ENCODE results near the gene FGR.

FGR gene

DNA sequence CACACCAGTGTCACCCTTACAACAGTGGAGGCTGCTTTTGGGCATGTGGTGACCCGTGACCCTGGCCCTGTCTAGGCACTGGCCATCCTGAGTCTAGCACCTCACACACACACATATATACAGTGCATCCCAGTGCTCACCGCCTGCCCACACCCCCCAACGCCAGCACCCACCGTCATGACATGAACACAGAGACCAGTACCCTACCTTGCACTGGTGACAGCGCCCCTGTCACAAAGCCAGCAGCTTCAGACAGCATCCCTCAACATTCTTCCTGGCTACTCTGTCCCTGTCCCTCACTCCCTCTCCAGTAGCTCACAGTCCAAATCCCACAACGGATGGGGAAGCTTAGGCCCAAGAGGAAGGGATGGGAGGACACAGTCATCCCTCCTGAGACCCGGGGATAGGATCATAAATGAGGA lies 58.2 kb downstream of the FGR start:
- DNase-seq (ENCODE audit: insufficient read length, low spot score): no peak
- no peak for TF ChIP-seq POLR2A (IDR thresholded peaks at IDR 0.05; ENCODE audit: low read depth, low read length)
- no peak for TF ChIP-seq POLR2AphosphoS5 (IDR thresholded peaks at IDR 0.05; ENCODE audit: low read depth, low read length)
- no peak for TF ChIP-seq SPI1 (IDR thresholded peaks at IDR 0.05; ENCODE audit: low read depth, low read length)
- no peak for TF ChIP-seq TAF1 (IDR thresholded peaks at IDR 0.05; ENCODE audit: low read depth, low read length)
- no peak for TF ChIP-seq PAX5 (IDR thresholded peaks at IDR 0.05; ENCODE audit: insufficient read depth, low read length, severe bottlenecking)
- TF ChIP-seq POU2F2 (IDR thresholded peaks at IDR 0.05; ENCODE audit: low read depth, low read length): no peak
- FAIRE-seq: peak; percentile 65

DNA sequence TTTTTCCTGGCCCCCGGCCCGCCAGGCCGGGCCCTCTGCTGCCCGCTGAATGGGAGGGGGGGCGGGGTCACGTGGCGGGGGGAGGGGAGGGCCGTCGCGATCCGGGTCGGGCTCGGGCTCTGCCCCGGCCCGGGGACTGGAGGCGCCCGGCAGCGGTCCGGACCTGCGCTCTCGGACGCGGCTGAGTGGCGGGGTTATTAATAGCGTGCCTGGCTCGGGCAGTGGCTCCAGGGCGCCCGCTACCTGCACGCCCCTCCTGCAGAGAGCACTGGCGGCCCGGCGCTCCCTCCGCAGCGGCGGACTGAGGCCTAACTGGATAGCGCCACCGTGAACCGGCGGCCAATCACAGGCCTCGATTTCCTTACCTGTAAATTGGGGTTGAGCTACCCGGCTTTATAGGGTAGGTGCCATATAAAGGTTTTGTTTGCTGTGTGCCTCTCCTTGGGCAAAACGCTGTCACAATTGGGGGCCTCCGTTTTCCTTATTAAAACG lies 59.1 kb downstream of the FGR start:
- TF ChIP-seq POU2F2 (IDR thresholded peaks at IDR 0.05; ENCODE audit: low read depth, low read length): no peak
- TF ChIP-seq SPI1 (IDR thresholded peaks at IDR 0.05; ENCODE audit: low read depth, low read length): no peak
- TF ChIP-seq TAF1 (IDR thresholded peaks at IDR 0.05; ENCODE audit: low read depth, low read length): no peak
- TF ChIP-seq POLR2AphosphoS5 (IDR thresholded peaks at IDR 0.05; ENCODE audit: low read depth, low read length): no peak
- no peak for TF ChIP-seq POLR2A (IDR thresholded peaks at IDR 0.05; ENCODE audit: low read depth, low read length)
- no peak for TF ChIP-seq PAX5 (IDR thresholded peaks at IDR 0.05; ENCODE audit: insufficient read depth, low read length, severe bottlenecking)
- DNase-seq (ENCODE audit: insufficient read length, low spot score) (peak; percentile 72), FAIRE-seq (peak; percentile 82)

DNA sequence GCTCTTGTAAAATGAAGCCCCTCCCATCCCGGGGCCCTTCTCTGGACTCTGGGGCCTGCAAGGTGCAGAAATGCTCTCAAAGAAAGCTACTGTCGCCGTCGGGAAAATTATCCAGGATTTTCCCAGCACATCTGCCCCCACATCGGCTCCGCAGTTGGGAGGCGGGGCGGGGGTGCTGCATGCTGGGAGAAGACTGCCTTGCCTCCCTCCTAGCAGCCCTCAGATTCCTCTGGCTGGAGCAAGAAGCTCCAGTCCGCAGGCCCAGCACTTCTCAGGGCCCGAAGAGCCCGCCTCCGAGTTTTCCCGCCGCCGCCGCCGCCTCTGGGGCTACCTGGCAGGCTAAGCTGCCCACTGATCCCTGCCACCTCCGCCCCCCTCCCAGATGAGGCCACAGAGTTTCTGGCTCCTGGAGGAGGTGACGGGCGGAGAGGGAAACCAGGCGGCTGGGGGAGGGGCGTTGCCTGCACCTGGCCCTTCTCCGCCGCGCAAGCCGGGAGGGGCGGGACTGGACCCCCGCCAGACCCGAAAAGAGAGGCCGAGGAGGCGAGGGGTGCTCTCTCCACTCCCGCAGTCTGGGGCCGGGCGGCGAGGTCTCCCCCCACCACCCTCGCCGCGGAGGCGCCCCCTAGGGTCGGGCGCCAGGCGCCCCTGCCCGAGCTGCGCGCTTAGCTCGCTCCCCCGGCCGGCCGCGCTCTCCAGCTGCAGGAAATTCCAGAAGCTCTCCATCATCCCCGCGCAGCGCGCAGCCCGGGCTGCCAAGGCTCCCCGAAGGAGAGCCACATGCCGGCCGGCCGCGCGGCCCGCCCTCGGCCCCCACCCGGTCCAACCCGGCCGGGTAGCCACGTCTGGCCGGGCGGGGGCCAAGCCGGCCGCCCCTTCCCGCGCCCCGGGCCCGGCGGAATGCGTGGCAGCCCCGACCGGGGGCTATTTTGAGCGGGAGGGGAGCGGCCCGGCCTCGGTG lies 59.8 kb downstream of the FGR start:
- DNase-seq (ENCODE audit: insufficient read length, low spot score) (no peak), FAIRE-seq (no peak)
- no peak for TF ChIP-seq PAX5 (IDR thresholded peaks at IDR 0.05; ENCODE audit: insufficient read depth, low read length, severe bottlenecking)
- no peak for TF ChIP-seq POLR2A (IDR thresholded peaks at IDR 0.05; ENCODE audit: low read depth, low read length)
- no peak for TF ChIP-seq POU2F2 (IDR thresholded peaks at IDR 0.05; ENCODE audit: low read depth, low read length)
- no peak for TF ChIP-seq TAF1 (IDR thresholded peaks at IDR 0.05; ENCODE audit: low read depth, low read length)
- TF ChIP-seq SPI1 (IDR thresholded peaks at IDR 0.05; ENCODE audit: low read depth, low read length): no peak
- no peak for TF ChIP-seq POLR2AphosphoS5 (IDR thresholded peaks at IDR 0.05; ENCODE audit: low read depth, low read length)

DNA sequence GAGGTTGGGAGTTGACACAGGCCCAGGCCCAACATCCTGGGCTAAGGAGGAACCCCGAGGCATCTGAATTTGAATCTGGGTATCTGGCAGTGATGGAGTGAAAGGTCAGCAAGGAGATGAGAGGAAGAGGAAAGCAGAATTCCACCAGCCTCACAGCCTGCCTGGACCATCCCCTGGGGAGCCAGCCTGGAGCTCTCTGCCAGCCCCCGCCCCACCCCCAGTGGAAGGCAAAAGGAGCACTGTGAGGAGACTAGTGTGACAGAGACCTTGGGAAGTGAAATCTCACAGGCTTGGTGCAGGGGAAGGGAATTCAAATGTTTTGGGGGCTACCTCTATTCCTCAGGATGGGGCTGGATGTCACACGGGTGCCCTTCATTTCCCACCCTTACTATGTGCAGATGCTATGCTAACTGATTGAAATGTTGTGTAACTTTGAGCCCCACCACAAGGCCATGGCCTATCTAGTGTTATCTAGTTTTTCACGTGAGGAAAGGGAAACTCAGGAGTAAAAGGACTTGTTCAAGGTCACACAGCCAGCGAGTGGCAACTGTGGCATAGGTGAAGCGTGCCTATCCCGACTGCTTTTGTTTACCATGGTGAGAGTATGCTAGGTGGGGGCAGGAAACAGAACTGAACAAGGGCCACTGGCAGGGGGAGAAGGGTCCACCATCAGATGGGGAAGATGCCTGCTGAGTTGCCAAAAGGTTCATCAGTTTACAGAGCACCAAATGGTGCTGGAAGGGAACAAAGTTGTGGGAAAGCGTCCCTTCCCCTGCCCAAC lies 60.8 kb downstream of the FGR start:
- FAIRE-seq: no peak
- TF ChIP-seq TAF1 (IDR thresholded peaks at IDR 0.05; ENCODE audit: low read depth, low read length) (no peak), PAX5 (IDR thresholded peaks at IDR 0.05; ENCODE audit: insufficient read depth, low read length, severe bottlenecking) (no peak), POLR2A (IDR thresholded peaks at IDR 0.05; ENCODE audit: low read depth, low read length) (no peak), POU2F2 (IDR thresholded peaks at IDR 0.05; ENCODE audit: low read depth, low read length) (no peak)
- no peak for DNase-seq (ENCODE audit: insufficient read length, low spot score)

DNA sequence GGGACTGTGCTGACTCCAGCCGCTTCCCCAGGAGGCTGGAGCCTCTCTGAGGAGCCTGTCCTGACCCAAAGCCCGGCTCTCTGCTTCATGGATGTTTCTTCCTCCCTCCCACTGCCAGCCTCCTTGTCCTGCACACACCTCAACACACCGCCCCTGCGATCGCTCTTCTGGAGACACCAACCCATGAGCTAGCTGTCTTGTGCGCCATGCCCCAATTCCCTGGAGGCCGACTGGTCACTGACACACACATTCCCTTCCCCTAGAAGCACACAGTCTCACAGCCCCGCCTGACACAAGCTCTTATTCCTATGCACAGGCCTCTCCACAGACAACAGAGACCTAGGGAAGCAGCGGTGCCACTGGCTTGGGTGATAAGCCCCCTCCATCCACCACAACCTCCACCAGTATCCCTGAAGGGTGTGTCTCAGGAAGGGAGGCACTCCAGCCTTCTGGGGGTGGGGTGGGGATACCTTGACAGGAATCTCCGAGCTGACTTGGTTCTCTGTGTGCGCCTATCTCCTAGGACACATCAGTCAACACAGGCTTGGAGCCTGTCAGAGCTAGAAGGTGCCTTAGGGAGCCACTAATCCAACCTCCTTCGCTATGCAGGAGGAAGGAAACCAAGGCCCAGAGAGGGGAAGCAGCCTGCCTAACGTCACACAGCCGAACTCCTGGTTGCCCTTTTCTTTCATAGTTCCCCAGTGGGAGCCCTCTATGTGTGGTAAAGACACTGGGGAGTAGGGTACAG lies 62.1 kb downstream of the FGR start:
- DNase-seq (ENCODE audit: insufficient read length, low spot score): no peak
- FAIRE-seq: no peak
- no peak for TF ChIP-seq TAF1 (IDR thresholded peaks at IDR 0.05; ENCODE audit: low read depth, low read length)
- TF ChIP-seq POU2F2 (IDR thresholded peaks at IDR 0.05; ENCODE audit: low read depth, low read length): no peak
- TF ChIP-seq PAX5 (IDR thresholded peaks at IDR 0.05; ENCODE audit: insufficient read depth, low read length, severe bottlenecking): no peak
- no peak for TF ChIP-seq POLR2AphosphoS5 (IDR thresholded peaks at IDR 0.05; ENCODE audit: low read depth, low read length)
- TF ChIP-seq POLR2A (IDR thresholded peaks at IDR 0.05; ENCODE audit: low read depth, low read length): no peak
- no peak for TF ChIP-seq SPI1 (IDR thresholded peaks at IDR 0.05; ENCODE audit: low read depth, low read length)

DNA sequence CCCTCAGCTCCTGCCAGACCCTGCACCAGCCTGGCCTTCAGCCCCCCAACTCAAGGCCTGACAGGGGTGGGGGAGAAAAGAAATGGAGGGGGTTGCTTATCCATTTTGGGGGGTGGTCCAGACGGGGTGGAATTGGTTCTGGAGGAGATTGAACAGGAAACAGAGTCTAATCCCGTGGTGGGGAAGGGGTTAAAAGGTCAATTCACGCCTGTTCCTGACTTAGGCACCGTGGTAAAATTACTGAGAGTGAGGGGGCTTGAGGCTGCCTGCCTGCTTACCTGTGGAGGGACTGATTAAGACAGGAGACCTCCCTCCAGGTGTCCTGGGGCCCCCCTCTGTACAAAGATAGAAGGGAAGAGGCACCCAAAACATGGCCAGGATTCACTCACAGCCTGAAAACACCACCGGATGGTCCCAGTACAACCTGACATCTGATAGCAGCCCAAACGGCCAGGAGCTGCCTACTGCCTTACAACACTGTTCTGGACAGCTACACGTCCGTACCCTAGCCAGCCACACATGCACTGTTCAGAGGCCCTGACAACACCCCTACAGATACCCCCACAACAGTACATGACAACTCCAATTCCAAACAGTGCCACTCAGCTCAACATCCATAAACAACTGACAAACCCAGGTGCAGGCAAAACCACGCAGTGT lies 62.8 kb downstream of the FGR start:
- TF ChIP-seq TAF1 (IDR thresholded peaks at IDR 0.05; ENCODE audit: low read depth, low read length) (no peak), POLR2AphosphoS5 (IDR thresholded peaks at IDR 0.05; ENCODE audit: low read depth, low read length) (no peak), POU2F2 (IDR thresholded peaks at IDR 0.05; ENCODE audit: low read depth, low read length) (no peak)
- no peak for FAIRE-seq
- DNase-seq (ENCODE audit: insufficient read length, low spot score): no peak

DNA sequence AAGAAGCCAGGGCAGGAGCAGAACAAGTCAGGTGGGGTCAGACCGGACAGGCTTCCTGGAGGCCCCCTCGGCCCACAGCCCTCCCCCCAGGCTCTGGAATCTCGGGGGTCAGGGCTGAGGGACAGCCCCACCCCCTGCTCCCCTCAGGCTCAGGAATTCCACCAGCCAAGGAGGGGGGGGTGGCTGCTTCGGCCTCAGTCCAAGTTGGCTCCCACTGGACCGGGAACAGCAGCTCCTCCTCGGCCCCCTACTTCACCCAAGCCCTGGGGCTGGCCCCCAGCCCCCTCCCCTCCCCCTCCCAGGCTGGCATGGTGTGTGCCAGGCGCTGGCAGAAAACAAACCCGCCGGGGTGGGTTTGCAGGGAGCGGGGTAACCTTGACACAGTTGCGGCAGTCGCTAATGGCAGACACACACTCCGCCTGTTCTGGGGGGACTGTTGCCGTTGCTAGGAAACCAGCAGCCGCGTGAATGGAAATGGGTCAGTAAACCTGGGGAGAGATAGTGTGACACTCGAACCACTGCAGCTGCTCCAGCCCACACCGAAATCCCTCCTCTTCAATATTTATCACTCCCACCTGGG lies 63.5 kb downstream of the FGR start:
- no peak for FAIRE-seq
- TF ChIP-seq POU2F2 (IDR thresholded peaks at IDR 0.05; ENCODE audit: low read depth, low read length) (no peak), PAX5 (IDR thresholded peaks at IDR 0.05; ENCODE audit: insufficient read depth, low read length, severe bottlenecking) (no peak), SPI1 (IDR thresholded peaks at IDR 0.05; ENCODE audit: low read depth, low read length) (no peak)
- no peak for DNase-seq (ENCODE audit: insufficient read length, low spot score)

DNA sequence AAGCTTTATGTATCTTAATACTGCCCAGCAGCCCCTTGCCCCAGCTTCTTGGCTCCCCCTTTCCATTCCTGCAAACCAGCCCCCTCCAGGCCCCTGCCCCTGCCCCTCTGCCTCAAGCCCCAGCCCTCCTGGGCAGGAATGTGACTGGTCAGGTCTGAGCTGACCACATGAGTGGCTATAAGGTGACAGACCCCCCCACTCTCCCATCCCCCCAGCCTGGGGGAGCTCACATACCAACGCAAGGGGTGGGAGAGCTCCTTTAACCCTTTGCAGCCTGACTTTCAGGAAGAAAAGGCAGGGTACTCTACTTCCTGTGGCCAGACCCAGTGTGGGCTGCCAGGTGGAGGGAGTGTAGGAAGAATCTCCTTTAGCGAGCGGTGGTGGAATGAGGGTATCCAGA lies 64.2 kb downstream of the FGR start:
- DNase-seq (ENCODE audit: insufficient read length, low spot score): no peak
- TF ChIP-seq POLR2A (IDR thresholded peaks at IDR 0.05; ENCODE audit: low read depth, low read length) (no peak), POLR2AphosphoS5 (IDR thresholded peaks at IDR 0.05; ENCODE audit: low read depth, low read length) (no peak), TAF1 (IDR thresholded peaks at IDR 0.05; ENCODE audit: low read depth, low read length) (no peak), POU2F2 (IDR thresholded peaks at IDR 0.05; ENCODE audit: low read depth, low read length) (no peak), SPI1 (IDR thresholded peaks at IDR 0.05; ENCODE audit: low read depth, low read length) (no peak), PAX5 (IDR thresholded peaks at IDR 0.05; ENCODE audit: insufficient read depth, low read length, severe bottlenecking) (no peak)
- FAIRE-seq: no peak
